HG02970 (cell line): Measurements from ENCODE around the gene OTUB1.
"Not testable (repeated sequence)": the region's sequence is repeated elsewhere in the genome, so short reads cannot be mapped to it uniquely, and the experiment has no call there.

Source experiments
- ATAC-seq: cut with Tn5 transposase; IDR thresholded peaks from one replicate; pipeline ENCODE4 v1.9.1; 2021; ENCODE audit warnings: mild to moderate bottlenecking, moderate library complexity, moderate number of reproducible peaks; ENCODE audit not compliant: unreplicated experiment, low FRiP score

OTUB1 gene

DNA sequence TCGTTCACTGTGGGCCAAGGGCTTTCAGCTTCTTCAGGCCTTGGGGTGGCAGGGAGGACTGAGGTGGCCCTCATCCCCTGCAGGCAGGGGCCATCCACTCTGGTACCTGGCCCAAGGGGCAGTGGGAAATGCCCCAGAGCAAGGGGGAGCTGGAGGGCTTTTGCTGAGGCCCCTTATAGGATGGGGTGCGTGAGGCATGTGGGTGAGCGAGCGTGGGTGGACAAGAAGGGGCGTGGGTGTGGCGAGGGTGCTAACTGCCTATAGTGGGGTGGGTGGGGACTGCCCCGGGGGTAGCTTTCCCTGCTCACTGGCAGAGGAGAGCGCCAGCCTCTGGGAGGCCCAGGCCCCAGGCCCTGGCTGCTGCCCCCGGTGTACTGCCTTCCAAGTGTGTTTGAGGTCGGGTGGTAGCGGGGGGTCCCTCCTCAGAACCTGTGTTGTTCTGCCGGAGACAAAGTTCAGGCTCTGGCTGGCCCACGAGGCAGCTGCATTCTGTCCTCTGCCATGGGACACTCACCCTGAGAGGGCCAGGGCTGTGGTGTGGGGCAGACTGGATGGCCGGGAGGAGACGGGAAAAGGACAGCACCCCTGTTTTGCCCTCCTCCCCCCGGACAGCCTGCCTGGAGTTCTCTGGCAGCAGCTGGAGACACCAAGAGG is 52.9 kb downstream of the OTUB1 start:
- no peak for ATAC-seq

DNA sequence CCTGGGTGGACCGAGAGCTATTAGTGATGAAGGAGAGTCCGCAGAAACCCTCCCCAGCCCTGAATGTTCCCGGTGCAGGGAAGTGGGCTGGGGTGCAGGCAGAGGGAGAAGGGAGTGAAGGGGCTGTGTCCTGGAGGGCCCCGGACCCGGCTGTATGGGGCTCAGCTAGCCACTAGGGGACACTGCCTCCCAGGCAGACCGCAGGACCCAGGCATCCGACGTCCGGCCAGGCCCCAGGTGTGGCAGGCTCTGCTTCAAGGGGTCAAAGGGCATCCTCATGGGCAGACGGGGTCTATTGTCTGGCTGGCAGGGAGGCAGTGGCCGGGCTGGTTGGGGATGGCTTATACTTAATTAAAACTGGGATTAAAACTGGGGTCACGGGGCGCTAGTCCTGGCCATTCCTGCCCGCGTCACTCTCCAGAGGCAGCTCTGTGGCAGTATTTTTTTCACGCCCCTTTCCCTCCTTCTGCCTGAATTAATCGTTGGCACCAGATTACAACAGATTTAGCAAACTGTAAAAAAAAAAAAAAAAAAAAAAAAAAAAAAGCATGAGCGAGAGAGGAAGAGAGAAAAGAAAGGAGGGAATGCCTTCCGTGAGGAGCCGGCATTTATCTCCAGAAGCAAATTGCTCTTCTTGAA is 54.6 kb downstream of the OTUB1 start:
- no peak for ATAC-seq

- no peak for ATAC-seq
Measured at GRCh38 chr11:64041846-64042245, 55.6 kb downstream of the OTUB1 start.

- ATAC-seq: no peak
Measured at GRCh38 chr11:64042301-64042700, 56.1 kb downstream of the OTUB1 start.

DNA sequence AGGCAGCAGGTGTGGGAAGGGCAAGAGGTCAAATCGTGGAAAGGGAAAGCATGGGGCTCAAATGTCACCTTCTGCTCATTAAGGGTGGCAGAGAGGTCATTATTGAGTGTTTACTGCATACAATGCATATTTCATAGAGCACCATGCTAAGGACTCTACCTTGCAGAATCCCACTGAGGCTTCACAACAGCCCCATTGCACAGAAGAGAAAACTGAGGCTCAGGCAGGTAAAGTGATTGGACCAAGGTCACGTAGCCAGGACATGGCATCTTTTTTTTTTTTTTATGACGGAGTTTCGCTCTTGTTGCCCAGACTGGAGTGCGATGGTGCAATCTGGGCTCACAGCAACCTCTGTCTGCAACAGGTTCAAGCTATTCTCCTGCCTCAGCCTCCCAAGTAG is 57.3 kb downstream of the OTUB1 start:
- ATAC-seq: no peak

DNA sequence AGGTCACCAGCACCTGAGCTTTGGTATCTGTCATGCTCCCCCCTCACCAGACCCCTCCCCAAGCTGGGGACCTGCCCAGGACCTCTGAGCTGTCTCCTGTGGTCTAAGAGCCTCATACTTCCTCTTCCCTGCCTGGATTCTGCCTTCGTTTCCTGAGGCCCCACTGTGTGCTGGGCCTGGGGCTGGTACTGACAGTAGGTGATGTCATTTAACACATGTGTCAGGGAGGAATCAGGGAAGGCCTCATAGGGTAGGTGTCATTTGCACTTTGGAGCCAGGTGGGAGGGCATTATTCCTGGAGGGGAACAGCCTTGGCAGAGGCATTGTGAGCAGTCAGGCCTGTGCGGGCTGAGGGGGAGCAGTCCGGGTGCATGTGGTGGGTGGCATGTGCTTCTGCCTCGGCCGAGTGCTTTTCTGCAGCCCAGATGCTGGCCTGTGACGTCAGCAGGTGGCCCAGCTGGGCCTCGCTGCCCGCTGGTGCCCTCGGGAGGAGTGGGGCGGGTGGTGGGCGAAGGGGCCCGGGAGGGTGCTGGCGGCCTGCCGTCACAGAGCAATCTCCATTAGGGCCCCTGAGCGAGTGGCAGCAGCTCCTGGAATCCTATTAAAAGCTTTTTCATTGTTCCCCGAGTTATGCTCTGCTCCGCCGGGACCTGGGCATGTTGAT is 58.6 kb downstream of the OTUB1 start:
- no peak for ATAC-seq

DNA sequence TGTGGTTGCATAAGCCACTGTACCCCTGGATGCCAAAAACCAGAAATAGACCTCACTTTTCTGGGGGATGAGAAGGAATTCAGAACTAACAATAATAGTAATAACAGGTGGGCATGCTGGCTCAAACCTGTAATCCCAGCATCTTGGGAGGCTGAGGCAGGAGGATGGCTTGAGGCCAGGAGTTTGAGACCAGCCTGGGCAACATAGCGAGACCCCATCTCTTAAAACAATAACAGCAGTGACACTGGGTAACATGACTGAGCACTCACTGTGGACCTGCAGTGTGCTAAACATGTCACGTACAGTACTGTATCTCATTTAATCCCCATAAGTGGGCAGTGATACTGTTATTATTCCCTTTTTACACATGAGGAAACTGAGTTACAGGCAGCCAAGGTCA is 59.5 kb downstream of the OTUB1 start:
- no peak for ATAC-seq

DNA sequence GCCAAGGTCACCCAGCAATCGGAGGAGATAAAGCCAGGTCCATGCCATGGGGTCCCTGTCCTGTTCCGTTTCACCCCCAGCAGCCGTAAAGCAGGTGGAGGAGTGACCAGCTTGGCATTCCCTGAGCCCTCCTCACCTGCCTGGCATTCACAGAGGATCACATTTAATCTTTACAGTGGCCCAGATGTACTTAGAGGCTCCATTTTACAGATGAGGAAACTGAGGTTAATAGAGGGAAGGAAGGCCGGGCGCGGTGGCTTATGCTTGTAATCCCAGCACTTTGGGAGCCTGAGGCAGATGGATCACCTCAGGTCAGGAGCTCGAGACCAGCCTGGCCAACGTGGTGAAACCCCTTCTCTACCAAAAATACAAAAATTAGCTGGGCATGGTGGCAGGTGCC is 61.1 kb downstream of the OTUB1 start:
- not testable (repeated sequence) for ATAC-seq
